NCI-H526 (cell line): ENCODE measurements around the gene INPP5A.
"Not testable (repeated sequence)": the region's sequence is repeated elsewhere in the genome, so short reads cannot be mapped to it uniquely, and the experiment has no call there.

Experiments
- DNase-seq, 2 experiments: peaks; one replicate each; lab custom pipeline; 2025; lab: John Stamatoyannopoulos, UW

The INPP5A gene

GRCh38 chr10:132678436-132679216, 141.0 kb downstream of the INPP5A start:
- DNase-seq = no peak

GRCh38 chr10:132679217-132679595, 141.6 kb downstream of the INPP5A start:
- no peak for DNase-seq

GRCh38 chr10:132679640-132680039, 142.1 kb downstream of the INPP5A start:
- no peak for DNase-seq

- DNase-seq = not testable (repeated sequence)
Measured at GRCh38 chr10:132680741-132681140, 143.2 kb downstream of the INPP5A start.

- no peak for DNase-seq
Measured at GRCh38 chr10:132681858-132682755, 144.5 kb downstream of the INPP5A start.

- DNase-seq = no peak
Measured at GRCh38 chr10:132684164-132684891, 146.7 kb downstream of the INPP5A start.

- DNase-seq = peak in 1 of 2 experiments; percentile 12
Measured at GRCh38 chr10:132685101-132685891, 147.7 kb downstream of the INPP5A start.

- DNase-seq = no peak
Measured at GRCh38 chr10:132685921-132686680, 148.5 kb downstream of the INPP5A start.

- no peak for DNase-seq
Measured at GRCh38 chr10:132687181-132687892, 149.8 kb downstream of the INPP5A start.

- no peak for DNase-seq
Measured at GRCh38 chr10:132687893-132688579, 150.4 kb downstream of the INPP5A start.

- no peak for DNase-seq
Measured at GRCh38 chr10:132688580-132689420, 151.2 kb downstream of the INPP5A start.

GRCh38 chr10:132689721-132690360, 152.3 kb downstream of the INPP5A start:
- no peak for DNase-seq

GRCh38 chr10:132690401-132690800, 152.8 kb downstream of the INPP5A start:
- DNase-seq = no peak

- DNase-seq = no peak
Measured at GRCh38 chr10:132690821-132691610, 153.4 kb downstream of the INPP5A start.

GRCh38 chr10:132691711-132692153, 154.1 kb downstream of the INPP5A start:
- DNase-seq = no peak

GRCh38 chr10:132692311-132692710, 154.7 kb downstream of the INPP5A start:
- DNase-seq = no peak

- DNase-seq = no peak
Measured at GRCh38 chr10:132693676-132694075, 156.1 kb downstream of the INPP5A start.
